ENCODE measurements around the gene GPALPP1. TPM values are rescaled to one million over a fixed set of nuclear protein-coding genes. Genes with fewer than 3 reads are reported as not detected.
A peak's percentile ranks its signal among the peaks of the same experiment; 100 is the strongest.

The GPALPP1 gene
- polyA plus RNA-seq, 2 of the 4 experiments (the other 2 are of a cell fraction) = 13.4 to 21.0 TPM

GRCh38 chr13:45047394-45048310, 58.3 kb downstream of the GPALPP1 start:
- 27% methylated on average over 10 of the region's 10 CpGs for WGBS (ENCODE audit: missing lambda C conversion rate)
- H3K4me1 ChIP-seq = no peaks in the 10 kb centered on the region
- H3K4me3 ChIP-seq = peak overlapping the region; percentile 40
- TF ChIP-seq HOXA7 (CRISPR knock-in tag; IDR thresholded peaks at IDR 0.05) (no peak), CTCF (IDR thresholded peaks at IDR 0.05) (peak; percentile 86), KDM5A (IDR thresholded peaks at IDR 0.05) (peak; percentile 71; the same call in 1 of the 2 replicates), JUN (IDR thresholded peaks at IDR 0.05) (no peak), SMC3 (IDR thresholded peaks at IDR 0.05) (peak; percentile 93), RAD21 (conservative IDR thresholded peaks at IDR 0.05 in 1 of 2, IDR thresholded peaks at IDR 0.05 in 1 of 2) (peak; percentile 96)
- TF ChIP-seq, protein P1, sequence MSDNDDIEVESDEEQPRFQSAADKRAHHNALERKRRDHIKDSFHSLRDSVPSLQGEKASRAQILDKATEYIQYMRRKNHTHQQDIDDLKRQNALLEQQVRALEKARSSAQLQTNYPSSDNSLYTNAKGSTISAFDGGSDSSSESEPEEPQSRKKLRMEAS (IDR thresholded peaks at IDR 0.05) = no peak
- ATAC-seq (peak; percentile 97 to 98), FAIRE-seq (no peak), DNase-seq (ENCODE audit: low read depth in 1 of 2, low spot score in 1 of 2) (peak; percentile 68 to 71)
- H3K9me3 ChIP-seq = no peaks in the 10 kb centered on the region
- H3K4me2 ChIP-seq = peak overlapping the region; percentile 69
- peak overlapping the region in 1 of 2 experiments; percentile 58; a peak in 2 of 6 replicates for H3K27ac ChIP-seq
- ChIA-PET CTCF (interaction anchor here (0.6 to 5.9 kb wide), 57 partner anchors 8 to 373 kb away, joined by 3 to 98 read pairs (median 4); partner anchors contain the start of gene TPT1), POLR2A (interaction anchor here (1.2 kb wide), 1 partner anchor 233 kb away, joined by 3 read pairs; no protein-coding TSS in a partner anchor)

DNA sequence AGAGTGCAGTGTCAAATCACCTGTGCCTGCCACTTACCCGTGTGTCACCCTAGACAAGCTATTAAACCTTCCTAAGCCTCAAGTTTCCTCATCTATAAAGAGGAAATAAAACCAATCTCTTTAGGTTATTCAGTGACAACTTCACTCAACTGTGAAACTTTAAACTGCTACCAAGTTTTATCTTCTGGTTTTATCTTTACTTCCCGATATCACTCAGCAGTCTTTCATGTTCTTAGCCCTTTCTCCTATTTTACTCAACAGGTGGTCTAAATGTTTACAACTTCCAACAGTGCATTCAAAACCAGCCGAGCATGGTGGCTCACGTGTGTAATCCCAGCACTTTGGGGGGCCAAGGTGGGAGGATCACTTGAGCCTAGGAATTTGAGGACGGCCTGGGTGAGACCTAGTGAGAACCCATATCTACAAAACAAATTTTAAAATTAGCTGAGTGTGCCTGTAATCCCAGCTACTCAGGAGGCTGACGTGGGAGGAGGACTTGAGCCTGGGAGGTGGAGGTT, 59.6 kb downstream of the GPALPP1 start:
- TF ChIP-seq RFX5 (IDR thresholded peaks at IDR 0.05) (no peak), TP53 (CRISPR knock-in tag; IDR thresholded peaks at IDR 0.05) (no peak), FOSL2 (IDR thresholded peaks at IDR 0.05) (no peak), FOSL2 (CRISPR knock-in tag; IDR thresholded peaks at IDR 0.05) (no peak), FOXS1 (CRISPR knock-in tag; IDR thresholded peaks at IDR 0.05) (no peak), HEYL (CRISPR knock-in tag; IDR thresholded peaks at IDR 0.05) (no peak), E2F6 (IDR thresholded peaks at IDR 0.05; ENCODE audit: borderline replicate concordance, low read depth) (no peak), ZNF302 (CRISPR knock-in tag; IDR thresholded peaks at IDR 0.05) (no peak), RNF2 (IDR thresholded peaks at IDR 0.05; ENCODE audit: borderline replicate concordance, low read depth) (no peak), CTCF (IDR thresholded peaks at IDR 0.05) (no peak), USF2 (IDR thresholded peaks at IDR 0.05) (no peak), SMC3 (IDR thresholded peaks at IDR 0.05) (no peak), ZC3H11A (IDR thresholded peaks at IDR 0.05) (no peak), REST (IDR thresholded peaks at IDR 0.05) (no peak), NPAS2 (CRISPR knock-in tag; IDR thresholded peaks at IDR 0.05; ENCODE audit: borderline replicate concordance) (no peak)
- TF ChIP-seq, protein P2, sequence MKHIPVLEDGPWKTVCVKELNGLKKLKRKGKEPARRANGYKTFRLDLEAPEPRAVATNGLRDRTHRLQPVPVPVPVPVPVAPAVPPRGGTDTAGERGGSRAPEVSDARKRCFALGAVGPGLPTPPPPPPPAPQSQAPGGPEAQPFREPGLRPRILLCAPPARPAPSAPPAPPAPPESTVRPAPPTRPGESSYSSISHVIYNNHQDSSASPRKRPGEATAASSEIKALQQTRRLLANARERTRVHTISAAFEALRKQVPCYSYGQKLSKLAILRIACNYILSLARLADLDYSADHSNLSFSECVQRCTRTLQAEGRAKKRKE (CRISPR knock-in tag; IDR thresholded peaks at IDR 0.05; ENCODE audit: low read depth) = no peak
- H3K4me2 ChIP-seq = no peak overlapping the region
- 77% methylated on average over 6 of the region's 6 CpGs for WGBS (ENCODE audit: missing lambda C conversion rate)
- no peak overlapping the region for H3K4me3 ChIP-seq
- POLR2A ChIA-PET = no interaction called here
- no peak for ATAC-seq
- no peaks in the 10 kb centered on the region for H3K9me3 ChIP-seq
- H3K4me1 ChIP-seq = no peaks in the 10 kb centered on the region
- DNase-seq (ENCODE audit: low read depth in 1 of 2, low spot score in 1 of 2) = no peak
- CTCF ChIA-PET = interaction anchor here (0.6 to 5.9 kb wide), 12 partner anchors 11 to 460 kb away, joined by 3 to 98 read pairs (median 5); no protein-coding TSS in a partner anchor
- H3K27ac ChIP-seq = no peak overlapping the region
- no peak for FAIRE-seq

Measured in A549 (cell line).